NCI-H748 (cell line): Measurements from ENCODE around the gene DDAH1.
A peak's percentile ranks its signal among the peaks of the same experiment; 100 is the strongest.

Experiments used
- DNase-seq: peaks from one replicate; lab custom pipeline; 2025; ENCODE audit not compliant: unreplicated experiment; lab: John Stamatoyannopoulos, UW

The DDAH1 gene

DNA sequence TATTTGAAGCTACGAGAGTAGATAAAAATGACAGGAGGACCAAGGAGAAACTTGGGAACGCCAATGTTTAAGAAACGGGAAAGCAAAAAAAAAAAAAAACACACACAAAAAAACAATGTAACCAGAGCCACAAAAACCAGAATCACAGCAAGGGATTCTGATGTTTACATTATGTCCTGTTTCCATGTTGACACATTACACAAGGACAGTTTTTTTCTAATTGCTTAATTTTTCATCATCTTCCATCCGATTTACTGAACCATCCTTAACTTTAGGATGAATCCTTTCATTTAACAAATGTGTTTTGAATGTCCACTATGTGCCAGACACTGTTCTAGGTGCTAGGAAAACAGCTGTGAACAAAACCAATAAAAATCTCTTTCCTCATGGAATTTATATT is 187.2 kb downstream of the DDAH1 start:
- DNase-seq, result no peak

DNA sequence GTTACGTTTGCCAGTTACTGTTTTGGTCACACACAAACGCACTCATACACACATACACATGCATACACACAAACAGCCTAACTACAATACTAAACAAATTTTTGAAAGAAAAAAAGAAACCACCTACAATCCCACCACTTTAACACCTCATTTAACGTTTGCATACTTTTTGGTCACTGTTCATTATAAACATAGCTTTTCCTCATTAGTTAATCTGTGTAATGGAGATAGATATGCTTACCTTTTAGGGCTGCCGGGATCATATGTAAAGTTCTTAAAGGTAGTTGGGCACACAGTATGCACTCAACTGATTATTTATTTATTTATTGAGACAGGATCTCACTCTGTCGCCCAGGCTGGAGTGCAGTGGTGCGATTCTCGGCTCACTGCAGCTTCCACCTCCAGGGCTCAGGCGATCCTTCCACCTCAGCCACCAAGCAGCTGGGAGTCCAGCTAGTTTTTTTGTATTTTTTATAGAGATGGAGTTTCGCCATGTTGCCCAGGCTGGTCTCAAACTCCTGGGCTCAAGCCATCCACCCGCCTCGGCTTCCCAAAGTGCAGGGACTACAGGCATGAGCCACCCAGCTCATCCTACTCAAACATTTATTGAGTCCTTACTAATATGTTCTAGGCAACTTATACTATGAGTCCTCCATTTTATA is 187.8 kb downstream of the DDAH1 start:
- DNase-seq, result peak; percentile 35

DNA sequence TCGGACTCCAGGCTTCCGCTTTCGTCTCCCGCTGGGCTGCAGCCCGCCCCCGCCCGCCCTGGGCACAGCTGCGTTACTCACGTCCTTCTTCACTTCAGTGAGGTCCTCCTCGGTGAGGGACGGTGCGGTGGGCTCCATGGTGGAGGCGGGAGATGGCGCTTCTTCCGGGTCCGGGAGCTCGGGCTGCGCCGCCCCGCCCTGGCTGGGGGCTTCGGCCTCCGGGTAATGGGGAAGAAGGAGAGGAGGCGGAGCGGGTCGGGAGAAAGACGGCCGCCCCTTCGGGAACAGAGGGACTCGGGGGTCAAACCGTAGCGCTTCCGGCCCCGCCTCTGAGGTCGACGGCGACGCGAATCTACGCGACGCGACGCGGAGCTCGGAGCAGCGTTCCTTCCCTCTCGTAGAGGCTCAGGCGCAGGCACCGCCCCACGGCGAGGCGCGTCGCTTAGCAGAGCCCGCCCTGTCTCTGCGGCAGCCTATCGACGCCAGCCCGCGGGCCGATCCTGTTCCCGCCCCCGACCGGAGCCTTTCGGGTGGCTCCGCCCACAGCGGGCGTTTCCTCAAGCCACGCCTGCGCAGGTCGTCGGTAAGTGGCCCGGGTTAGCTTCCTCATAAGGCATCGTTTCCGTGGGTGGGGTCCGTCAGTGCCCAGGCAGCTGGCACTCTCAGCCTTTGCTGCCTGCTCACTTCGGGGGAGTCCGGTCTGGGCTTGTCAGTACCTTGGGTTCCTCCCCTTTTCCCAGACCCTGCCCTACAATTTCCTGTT is 188.6 kb downstream of the DDAH1 start, which contains the start of gene BCL10:
BCL10 (minus strand) TSS at position 418 of the 763 bp plus-strand sequence; CDS start at position 138, 280 bp downstream.
- DNase-seq, result peak; percentile 100

DNA sequence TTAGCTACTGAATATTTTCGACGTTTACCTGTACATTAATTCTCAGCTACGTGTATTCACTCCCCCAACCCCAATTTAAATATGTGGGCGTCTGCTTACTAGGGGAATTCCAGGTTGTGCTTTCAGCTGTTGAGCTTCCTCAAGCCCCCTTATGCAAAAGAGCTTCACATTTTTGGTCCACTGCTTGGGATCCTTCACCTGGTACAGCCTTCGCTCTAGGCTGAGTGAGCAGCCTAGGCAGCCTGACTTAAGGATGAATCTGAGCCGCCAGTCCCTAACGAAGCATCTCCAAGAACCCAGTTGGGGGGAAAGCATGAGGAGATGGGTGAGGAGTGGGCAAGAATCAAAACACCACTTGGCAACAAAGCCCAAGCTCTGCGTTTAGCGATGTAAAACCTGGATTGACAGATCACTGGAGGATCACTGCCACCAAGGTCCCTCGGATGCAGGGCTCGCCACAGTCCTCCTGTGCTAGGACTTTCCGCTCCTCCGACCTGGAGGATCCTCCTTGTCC is 189.2 kb downstream of the DDAH1 start:
- no peak for DNase-seq

- peak; percentile 18 for DNase-seq
Observed at GRCh38 chr1:85274969-85275453, 189.9 kb downstream of the DDAH1 start.

GRCh38 chr1:85273397-85273796 is 191.6 kb downstream of the DDAH1 start:
- DNase-seq, result no peak

DNA sequence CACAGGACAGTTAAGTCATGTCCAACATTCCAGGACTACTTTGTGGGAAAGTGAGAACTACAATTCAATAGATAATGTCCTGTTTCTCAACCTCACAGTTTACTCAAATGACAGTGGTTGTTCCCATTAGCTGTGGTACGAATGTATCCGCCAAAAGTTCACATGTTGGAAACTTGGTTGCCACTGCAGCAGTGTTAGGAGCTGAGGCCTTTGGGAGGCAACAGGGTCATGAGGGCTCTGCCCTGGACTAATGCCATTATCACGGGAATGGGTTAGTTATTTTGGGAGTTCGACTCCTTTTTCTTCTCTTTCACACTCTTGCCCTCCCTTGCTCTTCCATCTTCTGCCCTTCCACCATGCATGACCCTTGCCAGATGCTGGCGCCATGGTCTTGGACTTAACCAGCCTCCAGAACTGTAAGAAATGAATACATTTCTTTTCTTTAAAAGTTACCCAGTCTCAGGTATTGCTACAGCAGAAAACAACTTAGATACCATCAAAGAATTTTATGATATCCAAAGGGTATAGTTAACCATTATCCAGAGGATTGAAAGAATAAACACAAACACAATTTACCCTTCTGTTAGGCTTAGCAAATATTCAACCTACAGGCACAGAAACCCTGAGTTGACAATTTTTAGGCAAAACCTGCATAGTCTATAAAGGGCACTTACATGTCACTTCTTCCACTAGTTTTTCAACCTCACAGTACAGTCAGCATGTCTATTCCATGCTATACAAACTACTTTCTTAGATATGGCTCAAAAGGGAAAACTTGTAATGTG is 196.0 kb downstream of the DDAH1 start:
- no peak for DNase-seq
